Measurements from ENCODE around the gene VASH2. TPM values are rescaled to one million over a fixed set of nuclear protein-coding genes. Genes with fewer than 3 reads are reported as not detected.
A peak's percentile ranks its signal among the peaks of the same experiment; 100 is the strongest.
"Not testable (repeated sequence)": the region's sequence is repeated elsewhere in the genome, so short reads cannot be mapped to it uniquely, and the experiment has no call there.

Gene VASH2
- total RNA-seq (7.6 TPM), polyA plus RNA-seq (0.82 TPM)
- long read RNA-seq, donor 1, partial matches to known transcripts = 0 of 1 reads
- long read RNA-seq, donor 1, other reads (novel, unspliced or antisense) = 0 of 1 reads
- long read RNA-seq, donor 2, partial matches to known transcripts = 53 of 59 reads
- long read RNA-seq, donor 2, other reads (novel, unspliced or antisense) = 6 of 59 reads
- long read RNA-seq, donor 3 = 0 reads
- long read RNA-seq, donor 4 = 0 reads
- long read RNA-seq, donor 5, partial matches to known transcripts = 0 of 1 reads
- long read RNA-seq, donor 5, other reads (novel, unspliced or antisense) = 0 of 1 reads
- long read RNA-seq, donor 6, partial matches to known transcripts = 0 of 1 reads
- long read RNA-seq, donor 6, other reads (novel, unspliced or antisense) = 0 of 1 reads
- long read RNA-seq, donor 7 = 0 reads
- long read RNA-seq, donor 8, partial matches to known transcripts = 0 of 1 reads
- long read RNA-seq, donor 8, other reads (novel, unspliced or antisense) = 0 of 1 reads
- long read RNA-seq, donor 9, partial matches to known transcripts = 0 of 1 reads
- long read RNA-seq, donor 9, other reads (novel, unspliced or antisense) = 0 of 1 reads
- long read RNA-seq, donor 10, partial matches to known transcripts = 0 of 3 reads
- long read RNA-seq, donor 10, other reads (novel, unspliced or antisense) = 0 of 3 reads

GRCh38 chr1:212950243-212951125 lies at the start of gene VASH2:
TSS of gene VASH2 (plus strand) at chr1:212950541. CDS start at chr1:212951543, 1,002 bp downstream.
- no peaks in the 10 kb centered on the region for H3K36me3 ChIP-seq (ENCODE audit: control insufficient read depth in 2 of 2, insufficient read depth in 2 of 2, low read length in 1 of 2)
- peak within 1 kb of the TSS in 1 of 2 donors; percentile 41 for H3K27ac ChIP-seq (ENCODE audit: low read depth in 1 of 2, low read length in 1 of 2)
- peaks cover 3 to 29% of the 10 kb centered on the region in 2 donors for H3K4me1 ChIP-seq (ENCODE audit: control insufficient read depth in 2 of 2, insufficient read depth in 2 of 2, low read length in 2 of 2)
- H3K27me3 ChIP-seq (ENCODE audit: control insufficient read depth in 2 of 2, insufficient read depth in 1 of 2, low read length in 1 of 2) = peaks cover 0 to 30% of the 10 kb centered on the region in 2 donors
- peaks cover 0 to 2% of the 10 kb centered on the region in 2 donors for H3K9me3 ChIP-seq (ENCODE audit: control insufficient read depth in 2 of 2, insufficient read depth in 1 of 2, low read length in 1 of 2)
- peak within 1 kb of the TSS; percentile 50 to 69 for H3K4me3 ChIP-seq (ENCODE audit: low read length in 2 of 2)
- WGBS = under 1% methylated on average over 61 of the region's 61 CpGs
- peak; percentile 33 to 86 (median 65) for DNase-seq (ENCODE audit: low read depth in 6 of 9, low spot score in 9 of 9)

DNA sequence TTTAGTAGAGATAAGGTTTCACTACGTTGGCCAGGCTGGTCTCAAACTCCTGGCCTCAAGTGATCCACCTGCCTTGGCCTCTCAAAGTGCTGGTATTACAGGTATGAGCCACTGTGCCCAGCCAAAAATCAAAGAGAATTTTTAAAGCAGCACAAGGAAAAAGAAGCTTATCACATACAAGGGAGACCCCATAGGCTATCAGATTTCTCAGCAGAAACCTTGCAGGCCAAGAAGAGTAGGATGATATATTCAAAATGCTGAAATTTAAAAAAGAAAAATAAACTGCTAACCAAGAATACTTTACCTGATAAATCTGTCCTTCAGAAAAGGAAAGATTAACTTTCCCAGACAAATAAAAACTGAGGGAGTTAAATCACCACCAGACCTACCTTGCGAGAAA lies 49.1 kb upstream of the VASH2 start:
- WGBS = 69% methylated on average over 2 of the region's 2 CpGs
- Histone ChIP-seq H3K36me3 (ENCODE audit: control insufficient read depth in 2 of 2, insufficient read depth in 2 of 2, low read length in 1 of 2) (peaks cover 0 to 6% of the 10 kb centered on the region in 2 donors), H3K27me3 (ENCODE audit: control insufficient read depth in 2 of 2, insufficient read depth in 1 of 2, low read length in 1 of 2) (no peaks in the 10 kb centered on the region), H3K27ac (ENCODE audit: low read depth in 1 of 2, low read length in 1 of 2) (no peak overlapping the region), H3K4me1 (ENCODE audit: control insufficient read depth in 2 of 2, insufficient read depth in 2 of 2, low read length in 2 of 2) (no peaks in the 10 kb centered on the region), H3K4me3 (ENCODE audit: low read length in 2 of 2) (no peak overlapping the region), H3K9me3 (ENCODE audit: control insufficient read depth in 2 of 2, insufficient read depth in 1 of 2, low read length in 1 of 2) (peaks cover 0 to 7% of the 10 kb centered on the region in 2 donors)
- no peak for DNase-seq (ENCODE audit: low read depth in 6 of 9, low spot score in 9 of 9)

- Histone ChIP-seq H3K4me3 (ENCODE audit: low read length in 2 of 2) (no peak overlapping the region), H3K27me3 (ENCODE audit: control insufficient read depth in 2 of 2, insufficient read depth in 1 of 2, low read length in 1 of 2) (no peaks in the 10 kb centered on the region), H3K9me3 (ENCODE audit: control insufficient read depth in 2 of 2, insufficient read depth in 1 of 2, low read length in 1 of 2) (peaks cover 0 to 7% of the 10 kb centered on the region in 2 donors), H3K27ac (ENCODE audit: low read depth in 1 of 2, low read length in 1 of 2) (no peak overlapping the region), H3K4me1 (ENCODE audit: control insufficient read depth in 2 of 2, insufficient read depth in 2 of 2, low read length in 2 of 2) (no peaks in the 10 kb centered on the region), H3K36me3 (ENCODE audit: control insufficient read depth in 2 of 2, insufficient read depth in 2 of 2, low read length in 1 of 2) (peaks cover 0 to 6% of the 10 kb centered on the region in 2 donors)
- DNase-seq (ENCODE audit: low read depth in 6 of 9, low spot score in 9 of 9) = no peak
- WGBS = 82% methylated on average over 3 of the region's 3 CpGs
These were observed 48.3 kb upstream of the VASH2 start for GRCh38 chr1:212902054-212902453.

- WGBS = 97% methylated on average over 1 of the region's 1 CpG
- H3K4me1 ChIP-seq (ENCODE audit: control insufficient read depth in 2 of 2, insufficient read depth in 2 of 2, low read length in 2 of 2) = no peaks in the 10 kb centered on the region
- peaks cover 0 to 6% of the 10 kb centered on the region in 2 donors for H3K36me3 ChIP-seq (ENCODE audit: control insufficient read depth in 2 of 2, insufficient read depth in 2 of 2, low read length in 1 of 2)
- H3K27me3 ChIP-seq (ENCODE audit: control insufficient read depth in 2 of 2, insufficient read depth in 1 of 2, low read length in 1 of 2) = no peaks in the 10 kb centered on the region
- H3K9me3 ChIP-seq (ENCODE audit: control insufficient read depth in 2 of 2, insufficient read depth in 1 of 2, low read length in 1 of 2) = peaks cover 0 to 7% of the 10 kb centered on the region in 2 donors
- H3K27ac ChIP-seq (ENCODE audit: low read depth in 1 of 2, low read length in 1 of 2) = no peak overlapping the region
- no peak for DNase-seq (ENCODE audit: low read depth in 6 of 9, low spot score in 9 of 9)
- H3K4me3 ChIP-seq (ENCODE audit: low read length in 2 of 2) = no peak overlapping the region
These were observed 46.7 kb upstream of the VASH2 start for GRCh38 chr1:212903664-212904063.

GRCh38 chr1:212908071-212908470 lies 42.3 kb upstream of the VASH2 start:
- not testable (repeated sequence) for DNase-seq (ENCODE audit: low read depth in 6 of 9, low spot score in 9 of 9); H3K4me3 ChIP-seq (ENCODE audit: low read length in 2 of 2); H3K4me1 ChIP-seq (ENCODE audit: control insufficient read depth in 2 of 2, insufficient read depth in 2 of 2, low read length in 2 of 2); H3K36me3 ChIP-seq (ENCODE audit: control insufficient read depth in 2 of 2, insufficient read depth in 2 of 2, low read length in 1 of 2); H3K9me3 ChIP-seq (ENCODE audit: control insufficient read depth in 2 of 2, insufficient read depth in 1 of 2, low read length in 1 of 2); H3K27ac ChIP-seq (ENCODE audit: low read depth in 1 of 2, low read length in 1 of 2); H3K27me3 ChIP-seq (ENCODE audit: control insufficient read depth in 2 of 2, insufficient read depth in 1 of 2, low read length in 1 of 2)
- WGBS = 94% methylated on average over 12 of the region's 12 CpGs

DNA sequence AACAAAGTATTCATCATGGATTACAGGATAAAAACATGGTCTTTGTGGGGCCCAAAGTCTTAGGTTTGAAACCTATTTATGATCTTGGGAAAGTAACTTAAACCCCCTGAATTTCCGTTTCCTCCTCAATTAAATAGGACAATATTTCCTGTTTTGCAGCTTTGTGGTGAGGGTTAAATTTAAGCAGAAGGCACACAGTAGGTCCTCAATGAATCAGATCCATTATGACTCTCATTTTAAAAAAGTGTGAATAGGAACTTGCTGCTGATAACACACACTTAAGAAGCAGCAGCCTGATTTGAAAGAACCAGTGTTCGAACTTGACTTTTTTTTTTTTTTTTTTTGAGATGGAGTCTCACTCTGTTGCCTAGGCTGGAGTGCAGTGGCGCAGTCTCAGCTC lies 41.4 kb upstream of the VASH2 start:
- Histone ChIP-seq H3K36me3 (ENCODE audit: control insufficient read depth in 2 of 2, insufficient read depth in 2 of 2, low read length in 1 of 2) (no peaks in the 10 kb centered on the region), H3K9me3 (ENCODE audit: control insufficient read depth in 2 of 2, insufficient read depth in 1 of 2, low read length in 1 of 2) (no peaks in the 10 kb centered on the region), H3K27me3 (ENCODE audit: control insufficient read depth in 2 of 2, insufficient read depth in 1 of 2, low read length in 1 of 2) (no peaks in the 10 kb centered on the region), H3K4me3 (ENCODE audit: low read length in 2 of 2) (no peak overlapping the region), H3K4me1 (ENCODE audit: control insufficient read depth in 2 of 2, insufficient read depth in 2 of 2, low read length in 2 of 2) (no peaks in the 10 kb centered on the region), H3K27ac (ENCODE audit: low read depth in 1 of 2, low read length in 1 of 2) (no peak overlapping the region)
- DNase-seq (ENCODE audit: low read depth in 6 of 9, low spot score in 9 of 9) = no peak
- 97% methylated on average over 2 of the region's 3 CpGs for WGBS

GRCh38 chr1:212909652-212910063 lies 40.7 kb upstream of the VASH2 start:
- no peak for DNase-seq (ENCODE audit: low read depth in 6 of 9, low spot score in 9 of 9)
- Histone ChIP-seq H3K9me3 (ENCODE audit: control insufficient read depth in 2 of 2, insufficient read depth in 1 of 2, low read length in 1 of 2) (no peaks in the 10 kb centered on the region), H3K4me1 (ENCODE audit: control insufficient read depth in 2 of 2, insufficient read depth in 2 of 2, low read length in 2 of 2) (no peaks in the 10 kb centered on the region), H3K4me3 (ENCODE audit: low read length in 2 of 2) (no peak overlapping the region), H3K36me3 (ENCODE audit: control insufficient read depth in 2 of 2, insufficient read depth in 2 of 2, low read length in 1 of 2) (no peaks in the 10 kb centered on the region), H3K27ac (ENCODE audit: low read depth in 1 of 2, low read length in 1 of 2) (no peak overlapping the region), H3K27me3 (ENCODE audit: control insufficient read depth in 2 of 2, insufficient read depth in 1 of 2, low read length in 1 of 2) (no peaks in the 10 kb centered on the region)
- 98% methylated on average over 3 of the region's 3 CpGs for WGBS

- DNase-seq (ENCODE audit: low read depth in 6 of 9, low spot score in 9 of 9); H3K27me3 ChIP-seq (ENCODE audit: control insufficient read depth in 2 of 2, insufficient read depth in 1 of 2, low read length in 1 of 2); H3K4me3 ChIP-seq (ENCODE audit: low read length in 2 of 2); H3K36me3 ChIP-seq (ENCODE audit: control insufficient read depth in 2 of 2, insufficient read depth in 2 of 2, low read length in 1 of 2); H3K9me3 ChIP-seq (ENCODE audit: control insufficient read depth in 2 of 2, insufficient read depth in 1 of 2, low read length in 1 of 2); H3K27ac ChIP-seq (ENCODE audit: low read depth in 1 of 2, low read length in 1 of 2); H3K4me1 ChIP-seq (ENCODE audit: control insufficient read depth in 2 of 2, insufficient read depth in 2 of 2, low read length in 2 of 2): not testable (repeated sequence)
- WGBS = 90% methylated on average over 8 of the region's 10 CpGs
These were observed 40.1 kb upstream of the VASH2 start for GRCh38 chr1:212910213-212910612.

Data from thymus (tissue), 14 donors.